Esophagus muscularis mucosa (tissue), 4 donors: ENCODE measurements around the gene TEX2.

Source experiments
- EP300 ChIP-seq: sonication (generic); formaldehyde crosslinking; IDR thresholded peaks from one replicate; pipeline ENCODE4 v1.6.1; 2017; ENCODE audit warnings: antibody characterized with exemption
- POLR2A ChIP-seq: fragments of 450-650 bp; IDR thresholded peaks from one replicate; pipeline ENCODE4 v1.6.1; 2017; ENCODE audit warnings: antibody characterized with exemption, moderate library complexity, mild to moderate bottlenecking, low read depth
- POLR2AphosphoS5 ChIP-seq, 2 donors: sonication (generic); formaldehyde crosslinking; IDR thresholded peaks; one replicate each; pipeline ENCODE4 v1.6.1; 2017; ENCODE audit warnings: antibody characterized with exemption in 2 of 2
- TF ChIP-seq, protein P1 (sequence below), 3 experiments: fragments of 200-600 bp in 2 of 3; fragments of 450-650 bp in 1 of 3; sonication (generic) in 2 of 3; IDR thresholded peaks; one replicate each; pipeline ENCODE4 v1.5.1; 2017 to 2019; ENCODE audit warnings: antibody characterized with exemption in 3 of 3, mild to moderate bottlenecking in 2 of 3, moderate library complexity in 1 of 3

DNA sequence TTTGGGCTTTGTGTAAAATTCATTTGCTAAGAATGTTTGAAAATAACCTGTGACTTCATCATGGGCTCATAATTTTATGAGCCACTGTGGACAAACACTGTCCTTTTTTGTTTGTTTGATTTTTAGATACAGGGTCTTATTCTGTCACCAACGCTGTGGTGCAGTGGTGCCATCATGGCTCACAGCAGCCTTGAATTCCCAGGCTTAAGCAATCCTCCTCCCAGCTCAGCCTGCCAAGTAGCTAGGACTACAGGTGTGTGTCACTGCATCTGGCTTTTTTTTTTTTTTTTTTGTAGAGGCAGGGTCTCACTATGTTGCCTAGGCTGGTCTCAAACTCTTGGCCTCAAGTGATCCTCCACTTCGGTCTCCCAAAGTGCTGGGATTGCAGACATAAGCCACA is 8.3 kb downstream of the TEX2 start:
- TF ChIP-seq, protein P1, sequence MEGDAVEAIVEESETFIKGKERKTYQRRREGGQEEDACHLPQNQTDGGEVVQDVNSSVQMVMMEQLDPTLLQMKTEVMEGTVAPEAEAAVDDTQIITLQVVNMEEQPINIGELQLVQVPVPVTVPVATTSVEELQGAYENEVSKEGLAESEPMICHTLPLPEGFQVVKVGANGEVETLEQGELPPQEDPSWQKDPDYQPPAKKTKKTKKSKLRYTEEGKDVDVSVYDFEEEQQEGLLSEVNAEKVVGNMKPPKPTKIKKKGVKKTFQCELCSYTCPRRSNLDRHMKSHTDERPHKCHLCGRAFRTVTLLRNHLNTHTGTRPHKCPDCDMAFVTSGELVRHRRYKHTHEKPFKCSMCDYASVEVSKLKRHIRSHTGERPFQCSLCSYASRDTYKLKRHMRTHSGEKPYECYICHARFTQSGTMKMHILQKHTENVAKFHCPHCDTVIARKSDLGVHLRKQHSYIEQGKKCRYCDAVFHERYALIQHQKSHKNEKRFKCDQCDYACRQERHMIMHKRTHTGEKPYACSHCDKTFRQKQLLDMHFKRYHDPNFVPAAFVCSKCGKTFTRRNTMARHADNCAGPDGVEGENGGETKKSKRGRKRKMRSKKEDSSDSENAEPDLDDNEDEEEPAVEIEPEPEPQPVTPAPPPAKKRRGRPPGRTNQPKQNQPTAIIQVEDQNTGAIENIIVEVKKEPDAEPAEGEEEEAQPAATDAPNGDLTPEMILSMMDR (IDR thresholded peaks at IDR 0.05), result no peak
- no peak for TF ChIP-seq POLR2A
- TF ChIP-seq POLR2AphosphoS5 (IDR thresholded peaks at IDR 0.05), result no peak
- no peak for TF ChIP-seq EP300
